Glomerular endothelial cell (primary cell): ENCODE measurements around the gene SLC22A17. TPM values are rescaled to one million over a fixed set of nuclear protein-coding genes. Genes with fewer than 3 reads are reported as not detected.

Experiments
- DNase-seq: peaks from one replicate; pipeline ENCODE4 v3.0.0-alpha.2; 2011; ENCODE audit warnings: low read depth, low spot score; ENCODE audit errors: extremely low read depth
- total RNA-seq: library from RNA; depleted of rRNA; stranded (reverse); fragments of >200 nt; gene quantifications from 2 replicates; pipeline ENCODE4 v1.2.3, GENCODE V29; 2015

Gene SLC22A17
- total RNA-seq, 1 donor from 2014 or later: 7.3 TPM

DNA sequence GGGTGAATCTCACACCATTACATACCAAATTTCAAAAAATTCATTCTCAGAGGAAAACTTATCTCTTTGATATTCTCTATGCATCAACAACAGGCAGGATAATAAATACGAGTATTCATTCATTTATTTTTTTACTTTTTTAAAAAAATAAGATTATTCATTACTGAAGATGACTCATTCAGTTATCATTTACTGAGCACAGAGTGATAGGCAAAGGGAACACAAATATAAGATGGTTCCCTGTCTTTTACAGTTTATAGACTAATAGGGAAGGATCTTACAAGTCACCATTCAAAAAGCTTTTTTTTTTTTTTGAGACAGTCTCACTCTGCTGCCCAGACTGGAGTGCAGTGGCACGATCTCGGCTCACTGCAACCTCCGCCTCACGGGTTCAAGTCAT, 36.4 kb downstream of the SLC22A17 start:
- DNase-seq: no peak

DNA sequence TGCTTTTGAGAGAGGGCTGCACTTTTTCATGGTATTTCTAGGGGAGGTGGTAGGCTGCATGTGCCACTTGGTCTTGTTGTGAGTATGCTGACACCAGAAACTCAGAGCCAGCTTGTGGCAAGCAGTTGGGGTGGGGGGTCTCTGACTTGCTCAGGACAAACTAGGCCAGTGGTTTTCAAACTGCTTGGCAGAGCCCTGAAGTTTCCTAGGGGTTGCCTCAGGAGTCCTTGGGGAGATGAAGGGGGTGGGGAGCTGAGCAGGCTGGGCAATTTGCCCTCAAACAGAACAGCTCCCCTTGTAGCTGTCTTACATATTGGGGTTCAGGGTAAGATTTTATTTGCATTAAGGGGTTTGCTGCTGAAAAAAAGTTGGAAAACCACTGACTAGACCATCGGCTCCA, 42.1 kb downstream of the SLC22A17 start:
- DNase-seq: no peak

DNA sequence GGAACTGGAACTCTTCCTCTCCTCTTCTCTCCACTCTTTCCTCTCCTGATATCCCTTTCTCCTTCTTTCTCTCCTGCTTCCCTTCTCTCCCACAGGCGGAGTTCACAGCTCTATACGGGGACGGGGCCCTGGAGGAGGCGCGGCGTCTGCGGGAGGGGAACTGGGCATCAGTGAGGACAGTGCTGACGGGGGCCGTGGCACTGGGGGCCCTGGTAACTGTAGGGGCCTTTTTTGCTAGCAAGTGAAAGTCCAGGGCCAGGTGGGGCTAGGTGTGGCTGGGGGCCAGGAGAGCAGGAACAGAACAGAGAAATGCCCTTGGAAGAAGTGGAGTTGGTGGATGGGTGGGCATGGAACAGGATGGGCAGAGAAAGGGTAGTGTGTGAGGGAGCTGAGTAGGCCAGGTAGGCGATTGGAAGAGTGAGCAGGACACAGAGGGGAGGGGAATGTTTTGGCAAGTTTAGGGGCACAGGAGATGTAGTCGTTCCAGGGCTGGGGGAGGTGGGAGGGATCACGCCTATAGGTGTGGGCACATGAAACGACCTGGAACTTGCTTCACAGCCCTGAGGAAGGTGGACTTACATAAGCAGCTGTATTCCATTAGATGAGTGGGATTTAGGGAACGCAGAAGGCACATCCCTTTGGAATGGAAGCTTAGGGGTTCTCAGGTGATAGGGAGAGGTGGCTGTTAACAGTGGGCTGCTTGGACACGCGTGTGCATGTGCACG, 43.8 kb downstream of the SLC22A17 start:
- no peak for DNase-seq

DNA sequence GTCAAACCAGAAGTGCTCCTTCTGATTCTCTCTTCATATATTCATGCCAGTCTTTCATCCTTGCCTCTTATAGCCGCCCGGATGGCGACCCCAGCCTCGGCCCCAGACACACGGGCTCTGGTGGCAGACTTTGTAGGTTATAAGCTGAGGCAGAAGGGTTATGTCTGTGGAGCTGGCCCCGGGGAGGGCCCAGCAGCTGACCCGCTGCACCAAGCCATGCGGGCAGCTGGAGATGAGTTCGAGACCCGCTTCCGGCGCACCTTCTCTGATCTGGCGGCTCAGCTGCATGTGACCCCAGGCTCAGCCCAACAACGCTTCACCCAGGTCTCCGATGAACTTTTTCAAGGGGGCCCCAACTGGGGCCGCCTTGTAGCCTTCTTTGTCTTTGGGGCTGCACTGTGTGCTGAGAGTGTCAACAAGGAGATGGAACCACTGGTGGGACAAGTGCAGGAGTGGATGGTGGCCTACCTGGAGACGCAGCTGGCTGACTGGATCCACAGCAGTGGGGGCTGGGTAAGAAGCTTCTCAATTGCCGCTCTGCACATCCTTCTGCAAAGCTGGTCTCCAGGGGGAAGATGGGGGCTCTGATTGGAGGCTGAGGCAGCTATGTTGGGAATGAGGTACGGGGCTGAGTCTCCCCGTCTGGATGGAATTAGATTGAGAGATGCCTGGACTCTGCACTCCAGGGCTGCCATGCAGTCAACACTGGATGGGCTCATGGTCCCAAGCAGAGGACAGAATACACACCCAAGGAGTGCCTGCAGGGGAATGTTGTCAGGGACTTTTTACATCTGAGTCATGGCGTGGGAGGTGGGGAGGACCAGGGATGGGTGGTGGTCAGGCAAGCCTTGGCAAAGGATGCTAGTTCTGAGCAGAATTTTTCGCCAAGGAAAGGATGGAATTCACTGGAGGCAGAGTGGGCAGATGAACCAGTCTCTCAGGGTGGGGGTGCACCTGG, 44.7 kb downstream of the SLC22A17 start:
- no peak for DNase-seq

DNA sequence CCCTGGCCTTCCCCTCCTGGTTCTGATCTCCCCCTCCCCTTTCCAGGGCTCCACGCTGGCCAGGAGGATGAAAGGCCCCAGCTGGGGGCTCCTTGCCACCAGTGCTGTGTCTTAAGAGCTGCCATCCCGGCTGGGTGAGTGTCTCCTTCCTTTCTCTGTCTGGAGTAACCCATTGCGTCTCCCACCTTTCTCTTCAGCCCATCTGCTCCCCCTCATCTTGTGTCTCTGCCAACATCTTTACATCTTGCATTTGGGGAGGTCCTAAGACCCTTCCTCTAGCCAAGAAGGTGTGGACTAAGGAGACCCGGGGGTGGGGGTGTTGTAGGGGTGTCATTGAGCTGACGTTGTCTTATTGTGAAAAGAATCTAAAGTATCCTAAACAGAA, 45.5 kb downstream of the SLC22A17 start:
- no peak for DNase-seq

DNA sequence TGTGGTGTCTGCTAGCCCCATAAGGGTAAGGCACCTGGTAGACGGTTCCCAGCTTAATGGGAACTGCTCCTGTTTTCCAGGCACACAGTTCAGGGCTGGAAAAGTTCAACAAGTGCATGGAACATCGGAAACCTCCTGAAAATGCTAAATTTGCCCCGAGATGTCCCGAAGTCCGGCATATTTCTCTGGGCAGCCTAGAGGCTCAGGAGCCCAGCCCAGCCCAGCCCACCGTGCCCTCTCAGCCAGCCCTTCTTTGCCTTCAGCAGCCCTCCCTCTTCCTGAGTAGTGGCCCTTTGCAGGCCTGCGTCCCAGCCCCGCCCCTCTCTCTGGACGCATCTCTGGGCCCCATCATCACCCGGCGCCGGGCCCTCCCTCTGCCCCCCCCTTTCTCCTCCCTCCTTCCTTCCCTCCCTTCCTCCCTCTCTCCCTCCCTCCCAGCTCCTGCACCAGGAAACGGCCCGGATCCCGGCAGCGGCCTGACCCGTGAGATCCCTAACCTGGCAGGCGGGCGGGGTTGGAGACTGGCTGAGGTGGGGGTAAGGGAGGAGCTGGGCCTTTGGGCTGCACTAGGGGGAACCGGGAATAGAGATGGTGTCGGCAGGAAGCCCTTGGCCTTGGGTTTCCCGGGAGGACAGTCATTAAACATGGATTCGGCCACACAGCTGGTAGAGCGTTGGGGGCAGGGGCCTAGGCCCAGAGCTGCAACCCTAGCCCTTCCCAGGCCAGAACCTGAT, 46.1 kb downstream of the SLC22A17 start, which contains the start of gene BCL2L2:
Gene BCL2L2 (plus strand): TSS at position 422 of the 734 bp plus-strand sequence. CDS start 935 bp downstream, outside the sequence.
- no peak for DNase-seq

DNA sequence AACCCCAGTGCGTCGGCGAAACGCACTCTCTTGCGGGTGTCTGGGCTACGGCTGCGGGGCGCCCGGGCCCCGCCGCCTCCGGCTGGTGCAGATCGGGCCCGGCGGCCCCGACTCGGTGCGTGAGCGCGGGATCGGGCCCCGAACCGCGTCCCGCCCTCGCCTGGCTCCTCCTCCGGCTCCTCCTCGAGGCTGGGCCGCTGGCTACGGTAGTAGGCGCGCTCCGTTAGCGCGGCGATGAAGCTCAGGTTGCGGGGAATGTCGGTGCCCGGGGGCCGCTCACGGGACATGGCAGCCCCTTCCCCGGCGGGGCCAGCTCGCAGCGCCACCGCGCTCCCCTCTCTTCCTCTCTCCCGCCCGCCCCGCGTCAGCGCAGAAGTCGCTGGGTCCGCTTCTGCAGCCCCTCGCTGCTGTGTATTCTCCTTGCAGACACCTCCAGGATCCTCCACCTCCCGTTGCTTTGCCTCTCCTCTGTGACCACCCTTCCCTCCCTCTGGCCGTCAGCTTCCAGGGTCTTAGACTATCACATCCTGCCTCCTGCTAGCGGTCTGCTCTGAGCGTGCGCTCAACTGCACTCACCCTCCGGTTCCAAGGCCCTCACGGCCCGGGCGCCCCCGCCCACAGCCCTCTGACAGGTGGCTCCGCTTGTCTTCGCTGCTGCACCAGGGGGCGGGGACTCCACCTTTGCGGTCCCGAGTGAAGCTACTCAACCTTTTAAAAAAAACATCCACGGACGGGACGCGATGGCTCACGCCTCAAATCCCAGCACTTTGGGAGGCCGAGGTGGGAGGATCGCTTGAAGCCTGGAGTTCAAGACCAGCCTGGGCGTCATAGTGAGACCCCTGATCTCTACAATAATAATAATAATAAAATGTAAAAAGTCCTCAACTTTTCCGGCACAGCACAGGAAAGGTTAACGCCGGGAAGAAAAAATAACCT, 50.1 kb downstream of the SLC22A17 start, which contains the start of gene PPP1R3E:
Gene PPP1R3E (minus strand): TSS at position 570 of the 936 bp plus-strand sequence. CDS start 283 bp downstream, at position 287.
- no peak for DNase-seq

DNA sequence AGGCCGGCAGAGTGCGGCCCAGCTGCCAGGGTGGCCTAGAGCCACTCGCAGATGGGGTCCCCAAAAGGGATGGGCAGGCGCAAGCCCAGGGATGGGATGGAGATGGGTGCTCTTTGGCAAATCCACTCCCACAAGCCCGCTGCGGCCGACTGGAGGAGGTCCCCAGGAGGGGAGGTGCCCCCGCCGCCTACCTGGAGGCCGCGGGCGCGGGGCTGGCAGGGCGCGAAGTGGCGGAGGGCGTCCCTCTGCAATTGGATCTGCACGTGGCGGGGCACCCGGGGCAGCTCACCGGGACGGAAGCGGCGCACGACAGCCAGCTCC, 50.8 kb downstream of the SLC22A17 start:
- no peak for DNase-seq

DNA sequence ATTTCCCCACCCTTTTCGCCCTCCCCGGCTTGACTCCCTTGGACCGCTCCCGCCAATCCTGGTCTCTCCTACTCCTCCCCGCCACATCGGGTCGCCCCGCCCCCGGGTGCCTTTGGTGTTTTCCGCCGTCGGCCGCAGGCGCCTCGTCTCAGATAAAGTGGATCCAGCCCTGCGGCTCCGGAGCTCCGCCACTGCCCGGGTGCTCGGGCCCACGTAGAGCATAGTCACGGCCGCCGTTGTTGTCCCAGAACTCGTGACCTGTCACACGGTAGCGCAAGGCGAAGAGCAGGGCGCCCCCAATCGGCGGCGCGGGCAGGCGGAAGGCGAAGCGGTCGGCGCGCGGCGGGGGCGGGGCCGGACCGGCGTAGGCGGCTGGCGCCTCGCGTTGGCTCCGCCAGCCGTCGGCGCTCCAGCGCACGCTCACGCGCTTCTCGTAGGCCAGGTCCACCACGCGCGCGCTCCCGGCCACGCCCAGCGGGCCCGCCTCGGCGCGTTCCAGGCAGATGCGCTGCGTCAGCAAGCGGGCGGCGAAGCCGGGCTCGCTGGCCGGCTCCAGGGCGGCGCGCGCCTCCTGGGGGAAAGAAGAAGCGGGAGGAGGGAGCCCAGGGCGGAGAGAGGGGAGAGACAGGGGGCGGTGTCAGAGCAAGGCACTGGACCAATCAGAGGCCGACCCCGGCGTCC, 51.3 kb downstream of the SLC22A17 start:
- no peak for DNase-seq

DNA sequence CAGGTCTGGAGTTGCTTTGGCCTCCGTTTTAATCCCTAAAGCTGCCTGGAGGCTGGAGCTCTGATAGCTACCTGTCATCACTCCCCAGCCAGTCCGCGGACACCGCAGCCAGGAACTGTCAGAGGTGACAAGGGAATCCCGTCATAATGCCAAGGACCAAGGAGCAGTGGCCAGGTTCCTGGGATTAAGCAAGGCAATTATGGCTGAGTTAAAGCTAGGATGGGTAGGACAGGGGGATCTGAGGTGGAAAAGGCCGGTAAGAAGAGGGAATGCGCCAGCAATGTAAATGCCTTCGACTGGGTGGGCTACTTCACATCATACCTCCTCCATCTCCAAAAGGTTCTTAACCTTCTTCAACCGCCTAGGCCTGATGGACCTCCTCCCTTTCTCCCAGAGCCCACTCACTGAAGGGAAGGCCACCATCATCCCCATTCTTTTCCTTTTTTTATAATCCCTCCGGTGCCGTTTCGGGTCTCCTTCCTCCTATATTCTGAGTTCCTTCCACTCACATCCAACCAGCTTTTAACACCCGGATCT, 51.9 kb downstream of the SLC22A17 start:
- DNase-seq: no peak

DNA sequence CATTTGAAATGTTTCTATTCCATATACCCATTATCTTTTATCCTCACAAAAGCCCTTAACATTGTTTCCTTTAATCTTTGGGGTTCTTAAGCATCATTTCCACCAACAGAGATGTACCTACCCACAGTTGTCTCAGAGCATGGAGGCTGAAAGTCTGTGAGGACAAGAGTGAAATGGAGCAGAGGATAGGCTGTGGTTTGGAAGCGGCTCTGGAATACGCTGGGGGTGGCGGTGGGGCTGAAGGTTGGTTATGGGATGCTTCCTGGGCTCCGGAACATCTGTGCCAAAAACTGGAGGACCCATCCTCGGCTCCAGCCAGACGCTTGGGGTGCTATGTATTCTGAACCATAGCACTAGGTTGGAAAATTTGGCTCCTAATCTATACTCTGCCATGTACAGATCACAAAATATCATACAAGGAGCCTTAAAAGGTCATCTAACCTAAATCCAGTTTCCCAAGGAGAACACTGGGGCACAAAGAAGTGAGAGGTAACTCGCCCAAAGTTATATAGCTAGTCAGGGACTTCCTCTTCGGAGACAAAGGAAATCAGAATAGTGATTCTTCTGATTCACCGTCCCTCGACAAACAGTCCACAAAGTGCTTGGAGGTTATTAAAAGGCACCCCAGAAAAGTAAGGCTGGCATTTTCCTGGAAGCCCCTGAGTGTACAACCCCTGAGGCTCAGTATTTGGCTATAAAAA, 52.6 kb downstream of the SLC22A17 start:
- DNase-seq: no peak

DNA sequence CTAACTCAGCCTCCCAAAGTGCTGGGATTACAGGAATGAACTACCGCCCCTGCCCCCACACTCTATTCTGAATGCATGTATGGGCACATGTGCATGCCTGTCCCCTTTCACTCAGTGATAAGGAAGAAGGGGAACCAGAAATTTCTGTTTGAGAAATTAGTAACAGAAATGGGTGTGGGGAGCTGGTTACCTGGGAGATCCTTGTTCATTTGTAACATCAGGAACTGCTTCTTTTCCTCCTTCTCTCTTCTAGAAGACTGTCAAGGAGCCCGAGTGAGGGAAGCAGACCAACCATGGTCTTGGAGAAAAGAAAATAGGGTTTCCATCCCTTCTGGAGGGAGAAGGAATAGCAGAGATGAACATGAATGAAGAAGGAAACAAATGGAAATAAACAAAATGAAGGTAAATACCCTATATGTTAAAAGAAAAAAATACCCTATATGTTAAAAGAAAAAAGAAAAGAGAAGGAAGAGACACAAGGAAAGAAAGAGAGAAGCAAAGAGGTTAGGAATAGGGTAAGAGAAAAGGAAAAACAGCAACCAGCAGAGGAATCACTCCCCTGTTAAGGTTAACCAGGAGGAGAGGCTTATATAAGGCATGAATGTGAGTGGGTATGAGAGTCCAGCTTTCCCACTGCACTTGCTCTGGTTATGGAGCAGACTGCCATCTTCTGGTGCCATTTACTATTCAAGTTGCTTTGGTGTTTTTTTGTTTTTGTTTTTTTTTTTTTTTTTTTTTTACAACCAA, 53.3 kb downstream of the SLC22A17 start:
- DNase-seq: no peak

DNA sequence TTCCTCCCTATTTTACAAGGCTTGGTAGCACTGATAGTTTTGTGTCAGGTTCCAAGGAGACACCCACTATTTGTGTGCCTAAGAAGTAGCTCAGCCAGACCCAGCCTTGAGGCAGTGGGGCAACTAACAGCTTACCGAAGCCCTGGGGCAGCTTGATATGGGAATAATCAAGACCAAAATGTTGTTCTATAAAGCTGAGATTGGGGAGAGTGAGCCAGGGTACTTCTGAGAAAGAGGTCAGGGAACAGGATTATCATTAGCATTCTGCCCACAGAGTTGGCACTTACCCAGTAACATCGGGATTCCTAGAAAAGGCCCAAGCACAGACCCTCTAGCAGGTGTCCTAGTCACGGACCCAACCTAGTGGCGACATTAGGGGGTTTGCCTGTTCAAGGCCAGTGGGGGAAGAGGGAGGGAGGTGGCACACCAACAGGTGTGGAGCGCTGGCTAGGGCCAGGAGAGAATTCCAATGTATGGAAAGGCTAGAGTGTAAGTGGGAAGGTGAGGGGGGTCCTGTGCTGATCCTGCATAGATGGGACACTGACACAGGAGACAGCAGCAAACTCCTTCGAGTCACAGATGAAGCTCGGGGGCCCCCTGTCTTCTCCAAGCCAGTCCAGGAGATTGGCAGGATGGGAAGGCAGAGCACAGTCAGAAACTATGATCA, 54.9 kb downstream of the SLC22A17 start:
- no peak for DNase-seq

DNA sequence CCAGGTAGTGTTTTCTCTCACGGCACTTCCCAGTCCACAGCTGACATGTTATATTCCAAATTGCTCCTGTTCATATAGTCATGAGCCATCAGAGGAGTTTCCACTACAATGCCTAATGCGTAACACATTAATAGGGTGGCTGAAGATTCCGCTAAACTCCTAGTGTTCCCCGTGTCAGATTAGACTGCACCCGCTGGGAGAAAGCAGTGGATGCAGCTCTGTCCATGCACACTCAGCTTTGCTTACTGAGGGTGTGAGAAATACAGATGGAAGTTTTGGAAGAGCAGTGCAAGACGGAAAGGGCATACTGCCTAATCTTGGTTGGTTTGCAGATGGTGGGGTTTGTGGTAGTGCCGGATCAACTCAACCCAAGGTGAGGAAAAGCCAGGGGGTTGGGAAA, 55.6 kb downstream of the SLC22A17 start:
- no peak for DNase-seq
